Measurements from ENCODE around the gene LAMA4.

LAMA4 gene

GRCh38 chr6:112270756-112271155 lies 16.4 kb upstream of the LAMA4 start:
- Histone ChIP-seq H3K9me3 (ENCODE audit: control insufficient read depth, insufficient read depth, low read depth, low read length) (no peaks in the 10 kb centered on the region), H3K27ac (ENCODE audit: low read depth, low read length) (no peak overlapping the region), H3K27me3 (ENCODE audit: control insufficient read depth, insufficient read depth, low read length) (no peaks in the 10 kb centered on the region), H3K4me3 (ENCODE audit: low read depth, low read length) (no peak overlapping the region), H3K4me1 (ENCODE audit: control insufficient read depth, insufficient read depth, low read length) (no peaks in the 10 kb centered on the region; the same call in 1 of the 2 replicates), H3K9ac (ENCODE audit: low read length) (no peak overlapping the region), H3K36me3 (ENCODE audit: control insufficient read depth, insufficient read depth, low read length) (no peaks in the 10 kb centered on the region)

GRCh38 chr6:112269979-112270566 lies 15.7 kb upstream of the LAMA4 start:
- Histone ChIP-seq H3K9me3 (ENCODE audit: control insufficient read depth, insufficient read depth, low read depth, low read length) (no peaks in the 10 kb centered on the region), H3K27ac (ENCODE audit: low read depth, low read length) (no peak overlapping the region), H3K9ac (ENCODE audit: low read length) (no peak overlapping the region), H3K4me1 (ENCODE audit: control insufficient read depth, insufficient read depth, low read length) (no peaks in the 10 kb centered on the region; the same call in 1 of the 2 replicates), H3K4me3 (ENCODE audit: low read depth, low read length) (no peak overlapping the region), H3K36me3 (ENCODE audit: control insufficient read depth, insufficient read depth, low read length) (no peaks in the 10 kb centered on the region), H3K27me3 (ENCODE audit: control insufficient read depth, insufficient read depth, low read length) (no peaks in the 10 kb centered on the region)

- Histone ChIP-seq H3K4me3 (ENCODE audit: low read depth, low read length) (no peak overlapping the region), H3K36me3 (ENCODE audit: control insufficient read depth, insufficient read depth, low read length) (no peaks in the 10 kb centered on the region), H3K4me1 (ENCODE audit: control insufficient read depth, insufficient read depth, low read length) (no peaks in the 10 kb centered on the region; the same call in 1 of the 2 replicates)
Measured at GRCh38 chr6:112269114-112269513, 14.7 kb upstream of the LAMA4 start.

GRCh38 chr6:112268654-112269053 lies 14.3 kb upstream of the LAMA4 start:
- Histone ChIP-seq H3K9me3 (ENCODE audit: control insufficient read depth, insufficient read depth, low read depth, low read length) (no peaks in the 10 kb centered on the region), H3K27ac (ENCODE audit: low read depth, low read length) (no peak overlapping the region), H3K27me3 (ENCODE audit: control insufficient read depth, insufficient read depth, low read length) (no peaks in the 10 kb centered on the region), H3K4me3 (ENCODE audit: low read depth, low read length) (no peak overlapping the region), H3K4me1 (ENCODE audit: control insufficient read depth, insufficient read depth, low read length) (no peaks in the 10 kb centered on the region; the same call in 1 of the 2 replicates), H3K36me3 (ENCODE audit: control insufficient read depth, insufficient read depth, low read length) (no peaks in the 10 kb centered on the region), H3K9ac (ENCODE audit: low read length) (no peak overlapping the region)

More at GRCh38 chr6:112269114-112269513, 14.7 kb upstream of the LAMA4 start:
- no peak overlapping the region for H3K9ac ChIP-seq (ENCODE audit: low read length)
- H3K27me3 ChIP-seq (ENCODE audit: control insufficient read depth, insufficient read depth, low read length), result no peaks in the 10 kb centered on the region
- H3K27ac ChIP-seq (ENCODE audit: low read depth, low read length), result no peak overlapping the region
- no peaks in the 10 kb centered on the region for H3K9me3 ChIP-seq (ENCODE audit: control insufficient read depth, insufficient read depth, low read depth, low read length)

GRCh38 chr6:112268019-112268418 lies 13.7 kb upstream of the LAMA4 start:
- Histone ChIP-seq H3K27ac (ENCODE audit: low read depth, low read length) (no peak overlapping the region), H3K36me3 (ENCODE audit: control insufficient read depth, insufficient read depth, low read length) (no peaks in the 10 kb centered on the region)

GRCh38 chr6:112266331-112266730 lies 12.0 kb upstream of the LAMA4 start:
- no peaks in the 10 kb centered on the region for H3K27me3 ChIP-seq (ENCODE audit: control insufficient read depth, insufficient read depth, low read length)
- no peak overlapping the region for H3K4me3 ChIP-seq (ENCODE audit: low read depth, low read length)
- no peaks in the 10 kb centered on the region for H3K9me3 ChIP-seq (ENCODE audit: control insufficient read depth, insufficient read depth, low read depth, low read length)
- no peaks in the 10 kb centered on the region for H3K36me3 ChIP-seq (ENCODE audit: control insufficient read depth, insufficient read depth, low read length)
- no peak overlapping the region for H3K9ac ChIP-seq (ENCODE audit: low read length)
- no peaks in the 10 kb centered on the region; the same call in 1 of the 2 replicates for H3K4me1 ChIP-seq (ENCODE audit: control insufficient read depth, insufficient read depth, low read length)
- no peak overlapping the region for H3K27ac ChIP-seq (ENCODE audit: low read depth, low read length)

More at GRCh38 chr6:112268019-112268418, 13.7 kb upstream of the LAMA4 start:
- Histone ChIP-seq H3K9me3 (ENCODE audit: control insufficient read depth, insufficient read depth, low read depth, low read length) (no peaks in the 10 kb centered on the region), H3K4me1 (ENCODE audit: control insufficient read depth, insufficient read depth, low read length) (no peaks in the 10 kb centered on the region; the same call in 1 of the 2 replicates), H3K9ac (ENCODE audit: low read length) (no peak overlapping the region), H3K4me3 (ENCODE audit: low read depth, low read length) (no peak overlapping the region), H3K27me3 (ENCODE audit: control insufficient read depth, insufficient read depth, low read length) (no peaks in the 10 kb centered on the region)

GRCh38 chr6:112259337-112259675 lies 4.9 kb upstream of the LAMA4 start:
- Histone ChIP-seq H3K27me3 (ENCODE audit: control insufficient read depth, insufficient read depth, low read length) (peaks cover 12% of the 10 kb centered on the region), H3K36me3 (ENCODE audit: control insufficient read depth, insufficient read depth, low read length) (no peaks in the 10 kb centered on the region), H3K27ac (ENCODE audit: low read depth, low read length) (no peak overlapping the region), H3K9me3 (ENCODE audit: control insufficient read depth, insufficient read depth, low read depth, low read length) (no peaks in the 10 kb centered on the region), H3K4me1 (ENCODE audit: control insufficient read depth, insufficient read depth, low read length) (peaks cover 9% of the 10 kb centered on the region; the same call in 1 of the 2 replicates), H3K9ac (ENCODE audit: low read length) (no peak overlapping the region), H3K4me3 (ENCODE audit: low read depth, low read length) (no peak overlapping the region)

GRCh38 chr6:112258642-112259336 lies 4.4 kb upstream of the LAMA4 start:
- no peak overlapping the region for H3K27ac ChIP-seq (ENCODE audit: low read depth, low read length)
- no peaks in the 10 kb centered on the region for H3K36me3 ChIP-seq (ENCODE audit: control insufficient read depth, insufficient read depth, low read length)
- peaks cover 17% of the 10 kb centered on the region for H3K27me3 ChIP-seq (ENCODE audit: control insufficient read depth, insufficient read depth, low read length)
- no peak overlapping the region for H3K9ac ChIP-seq (ENCODE audit: low read length)
- no peaks in the 10 kb centered on the region for H3K9me3 ChIP-seq (ENCODE audit: control insufficient read depth, insufficient read depth, low read depth, low read length)
- no peak overlapping the region for H3K4me3 ChIP-seq (ENCODE audit: low read depth, low read length)
- peaks cover 9% of the 10 kb centered on the region; the same call in 1 of the 2 replicates for H3K4me1 ChIP-seq (ENCODE audit: control insufficient read depth, insufficient read depth, low read length)

- Histone ChIP-seq H3K4me3 (ENCODE audit: low read depth, low read length) (no peak overlapping the region), H3K4me1 (ENCODE audit: control insufficient read depth, insufficient read depth, low read length) (peaks cover 19% of the 10 kb centered on the region), H3K36me3 (ENCODE audit: control insufficient read depth, insufficient read depth, low read length) (no peaks in the 10 kb centered on the region), H3K9me3 (ENCODE audit: control insufficient read depth, insufficient read depth, low read depth, low read length) (no peaks in the 10 kb centered on the region), H3K27ac (ENCODE audit: low read depth, low read length) (no peak overlapping the region), H3K9ac (ENCODE audit: low read length) (no peak overlapping the region), H3K27me3 (ENCODE audit: control insufficient read depth, insufficient read depth, low read length) (peaks cover 32% of the 10 kb centered on the region)
Measured at GRCh38 chr6:112257178-112257855, 3.0 kb upstream of the LAMA4 start.

GRCh38 chr6:112254921-112255320 lies 554 bp upstream of the LAMA4 start:
- Histone ChIP-seq H3K27ac (ENCODE audit: low read depth, low read length) (no peak overlapping the region), H3K27me3 (ENCODE audit: control insufficient read depth, insufficient read depth, low read length) (peaks cover 45% of the 10 kb centered on the region), H3K4me3 (ENCODE audit: low read depth, low read length) (peak overlapping the region; percentile 94), H3K36me3 (ENCODE audit: control insufficient read depth, insufficient read depth, low read length) (no peaks in the 10 kb centered on the region), H3K4me1 (ENCODE audit: control insufficient read depth, insufficient read depth, low read length) (peaks cover 19% of the 10 kb centered on the region), H3K9me3 (ENCODE audit: control insufficient read depth, insufficient read depth, low read depth, low read length) (no peaks in the 10 kb centered on the region), H3K9ac (ENCODE audit: low read length) (no peak overlapping the region)

GRCh38 chr6:112253498-112253840 lies 898 bp downstream of the LAMA4 start:
- H3K27ac ChIP-seq (ENCODE audit: low read depth, low read length), result no peak overlapping the region
- H3K27me3 ChIP-seq (ENCODE audit: control insufficient read depth, insufficient read depth, low read length), result peaks cover 45% of the 10 kb centered on the region
- H3K9me3 ChIP-seq (ENCODE audit: control insufficient read depth, insufficient read depth, low read depth, low read length), result no peaks in the 10 kb centered on the region
- H3K36me3 ChIP-seq (ENCODE audit: control insufficient read depth, insufficient read depth, low read length), result no peaks in the 10 kb centered on the region
- H3K4me1 ChIP-seq (ENCODE audit: control insufficient read depth, insufficient read depth, low read length), result peaks cover 19% of the 10 kb centered on the region
- H3K4me3 ChIP-seq (ENCODE audit: low read depth, low read length), result peak overlapping the region; percentile 94
- no peak overlapping the region for H3K9ac ChIP-seq (ENCODE audit: low read length)
